ENCODE results near the gene RAP1GAP.

The RAP1GAP gene

DNA sequence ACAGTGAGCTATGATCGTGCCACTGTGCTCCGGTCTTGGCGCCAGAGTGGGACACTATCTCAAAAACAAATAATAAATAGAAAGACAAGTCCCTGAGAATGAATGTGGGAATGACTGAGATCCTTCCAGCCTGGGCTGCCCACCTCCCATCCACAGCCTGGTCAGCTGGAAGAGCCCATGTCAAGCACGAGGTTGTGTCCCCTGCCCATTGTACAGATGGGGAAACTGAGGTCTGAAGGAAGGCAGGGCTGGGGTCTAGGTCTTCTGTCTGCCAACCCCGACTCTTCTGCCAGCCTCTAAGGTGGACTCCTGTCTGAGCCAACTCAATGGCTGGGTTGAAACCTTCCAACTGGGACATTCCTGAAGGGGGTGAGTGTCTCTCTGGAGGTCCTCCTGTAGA, 79.5 kb downstream of the RAP1GAP start:
- no peak for DNase-seq

DNA sequence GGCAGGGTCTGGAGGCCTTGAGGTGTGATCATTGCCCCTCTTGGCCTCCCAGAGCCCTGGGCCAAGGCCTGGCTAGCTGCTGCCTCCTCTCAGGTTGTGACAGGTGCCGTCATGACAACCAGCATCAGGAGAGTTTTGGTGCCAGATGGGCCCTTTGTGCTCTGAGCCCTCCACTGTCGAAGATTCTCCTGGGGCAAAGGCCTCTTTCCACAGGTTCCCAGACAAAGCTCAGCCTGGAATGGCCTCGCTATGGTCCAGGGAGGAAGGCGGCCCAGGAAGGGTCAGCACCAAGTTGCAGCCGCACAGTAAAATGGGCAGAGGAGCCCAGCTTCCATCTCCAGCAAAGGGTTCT, 81.6 kb downstream of the RAP1GAP start:
- no peak for DNase-seq

DNA sequence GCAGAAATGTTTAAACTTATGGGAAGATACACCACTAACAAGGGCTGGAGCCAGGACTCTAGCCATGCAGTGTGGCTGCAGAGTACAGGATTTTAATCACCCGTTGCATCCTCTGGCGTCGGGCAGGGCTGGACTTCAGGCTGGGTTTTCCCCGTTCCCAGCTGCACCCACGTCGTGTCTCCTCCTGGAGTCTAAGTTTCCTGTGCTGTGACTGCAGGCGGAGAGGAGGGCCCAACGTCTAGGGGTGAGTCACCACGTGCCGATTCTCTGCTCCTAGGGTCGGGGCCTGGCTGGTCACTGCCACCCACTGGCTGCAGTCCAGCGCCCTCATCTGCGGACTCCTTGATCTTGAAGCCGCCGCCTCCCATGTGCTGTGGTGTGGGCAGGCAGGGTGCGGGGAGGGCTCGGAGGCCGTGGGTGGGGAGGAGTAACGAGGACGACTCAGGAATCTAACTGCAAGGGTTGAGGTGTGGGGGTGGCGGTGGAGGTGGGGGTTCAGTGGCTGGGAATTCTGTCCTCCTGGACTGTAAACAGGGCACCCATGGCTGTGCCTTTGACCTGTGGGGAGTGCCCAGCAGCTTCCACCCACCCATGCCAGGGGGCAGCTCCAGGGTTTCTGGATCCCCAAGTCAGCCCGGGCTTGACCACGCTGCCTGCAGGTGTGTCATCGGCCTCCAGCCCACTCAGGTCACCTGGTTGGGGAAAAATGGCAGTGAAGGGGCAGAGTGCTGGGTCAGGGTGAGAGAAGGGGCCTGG, 82.1 kb downstream of the RAP1GAP start:
- DNase-seq, result no peak

DNA sequence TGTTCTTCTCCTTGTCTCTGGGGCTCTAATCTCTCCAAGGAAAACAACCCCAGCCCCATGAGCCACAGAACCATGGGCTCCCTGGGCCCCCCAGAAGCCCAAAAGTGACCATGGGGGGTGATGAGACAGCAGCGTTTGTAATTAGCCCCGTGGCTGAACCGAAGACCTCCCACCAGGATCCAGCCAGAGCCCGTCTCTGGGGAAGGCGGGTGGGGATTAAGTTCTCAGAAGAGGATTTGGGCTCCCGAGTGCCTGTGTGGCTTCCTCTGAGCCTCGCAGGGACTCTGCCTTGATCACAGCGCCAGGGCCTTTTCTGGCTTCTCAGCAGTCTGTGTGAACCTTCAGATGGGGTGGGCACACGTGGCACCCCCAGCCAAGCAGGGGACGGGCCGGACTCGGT, 82.9 kb downstream of the RAP1GAP start:
- DNase-seq, result no peak

DNA sequence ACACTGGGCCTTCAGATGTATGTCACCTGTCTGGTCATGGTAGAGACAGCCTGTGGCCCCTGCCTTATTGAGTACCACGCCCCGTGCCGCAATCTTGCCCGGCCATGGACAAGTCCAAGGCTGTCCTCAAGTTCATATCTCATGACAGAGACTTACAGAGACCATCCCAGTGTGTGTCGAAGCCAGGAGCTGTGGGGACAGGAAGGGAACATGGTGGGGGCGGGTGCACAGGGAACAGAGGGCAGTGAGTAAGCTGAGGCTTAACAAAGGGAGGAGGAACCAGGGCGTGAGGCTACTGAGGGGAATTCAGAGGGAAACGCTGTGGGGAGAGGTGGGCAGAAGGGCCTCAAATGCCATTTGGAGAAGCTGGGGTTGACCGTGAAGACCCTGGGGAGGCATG, 84.1 kb downstream of the RAP1GAP start:
- no peak for DNase-seq

DNA sequence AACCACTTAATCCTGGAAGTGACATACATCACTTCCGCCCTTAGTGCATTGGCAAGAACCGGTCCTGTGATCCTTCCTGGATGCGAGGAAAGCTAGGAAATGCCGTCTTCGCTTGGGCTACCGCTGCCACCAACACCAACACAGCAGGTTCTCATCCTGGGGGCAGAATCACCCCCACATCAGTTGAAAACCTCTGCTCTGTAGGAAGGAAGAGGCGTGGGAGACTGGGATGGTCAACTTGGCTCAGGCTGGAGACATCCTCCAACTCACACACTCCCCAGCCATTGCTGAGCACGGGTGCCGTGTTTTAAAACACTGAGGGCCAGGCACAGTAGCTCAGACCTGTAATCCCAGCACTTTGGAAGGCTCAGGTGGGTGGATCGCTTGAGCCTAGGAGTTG, 85.1 kb downstream of the RAP1GAP start:
- no peak for DNase-seq

DNA sequence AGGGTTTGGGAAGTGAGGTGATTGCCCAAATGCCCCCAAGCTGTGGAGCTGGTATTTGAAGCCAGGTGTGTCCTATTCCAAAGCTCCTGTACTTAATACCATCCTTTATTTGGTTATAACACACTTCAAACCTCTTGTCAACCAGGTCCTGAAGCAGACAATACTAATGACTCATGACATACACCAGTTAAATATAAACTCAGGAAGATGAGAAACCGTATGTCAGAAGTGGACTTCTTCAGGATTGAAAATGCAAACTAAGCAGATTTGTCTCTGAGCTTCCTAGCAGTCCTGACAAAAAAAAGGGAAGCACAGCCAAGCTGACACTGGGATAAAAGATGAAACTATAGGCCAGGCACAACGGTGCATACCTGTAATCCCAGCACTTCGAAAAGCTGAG, 89.4 kb downstream of the RAP1GAP start:
- no peak for DNase-seq

DNA sequence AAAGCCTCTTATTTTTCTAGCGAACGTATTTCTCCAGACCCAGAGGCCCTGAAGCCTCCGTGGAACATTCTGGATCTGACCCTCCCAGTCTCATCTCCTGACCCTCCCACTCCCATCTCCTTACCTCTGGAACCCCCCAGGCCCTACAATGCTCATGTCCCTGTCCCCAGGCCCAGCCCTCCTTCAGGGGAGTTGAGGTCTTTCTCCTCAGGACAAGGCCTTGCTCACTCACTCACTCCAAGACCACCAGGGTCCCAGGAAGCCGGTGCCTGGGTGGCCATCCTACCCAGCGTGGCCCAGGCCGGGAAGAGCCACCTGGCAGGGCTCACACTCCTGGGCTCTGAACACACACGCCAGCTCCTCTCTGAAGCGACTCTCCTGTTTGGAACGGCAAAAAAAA, 91.2 kb downstream of the RAP1GAP start:
- DNase-seq, result no peak

DNA sequence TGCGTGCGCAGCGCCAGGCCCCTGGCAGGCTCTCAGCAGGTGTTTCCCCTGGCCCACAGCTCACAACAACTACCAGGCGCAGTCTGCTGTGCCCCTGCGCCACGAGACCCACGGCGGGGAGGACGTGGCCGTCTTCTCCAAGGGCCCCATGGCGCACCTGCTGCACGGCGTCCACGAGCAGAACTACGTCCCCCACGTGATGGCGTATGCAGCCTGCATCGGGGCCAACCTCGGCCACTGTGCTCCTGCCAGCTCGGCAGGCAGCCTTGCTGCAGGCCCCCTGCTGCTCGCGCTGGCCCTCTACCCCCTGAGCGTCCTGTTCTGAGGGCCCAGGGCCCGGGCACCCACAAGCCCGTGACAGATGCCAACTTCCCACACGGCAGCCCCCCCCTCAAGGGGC, 91.8 kb downstream of the RAP1GAP start:
- DNase-seq, result no peak

DNA sequence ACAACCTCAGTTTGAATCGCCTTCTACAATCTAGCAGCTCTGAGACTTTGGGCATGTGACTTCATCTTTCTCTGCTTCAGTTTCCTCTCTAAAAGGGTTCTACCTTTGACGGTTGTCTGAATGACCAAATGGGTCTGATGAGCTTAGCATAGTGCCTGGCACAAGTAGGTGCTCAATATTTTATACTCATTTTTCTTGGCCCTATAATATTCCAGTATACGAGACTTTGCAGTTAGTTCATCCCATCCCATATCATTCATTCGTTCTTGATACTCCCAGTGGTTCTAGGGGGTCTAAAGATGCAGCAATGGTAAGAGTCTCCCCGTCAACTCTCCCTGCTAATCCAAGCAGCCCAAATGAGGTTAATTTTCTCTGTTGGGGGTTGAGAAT, 92.4 kb downstream of the RAP1GAP start:
- DNase-seq, result no peak

DNA sequence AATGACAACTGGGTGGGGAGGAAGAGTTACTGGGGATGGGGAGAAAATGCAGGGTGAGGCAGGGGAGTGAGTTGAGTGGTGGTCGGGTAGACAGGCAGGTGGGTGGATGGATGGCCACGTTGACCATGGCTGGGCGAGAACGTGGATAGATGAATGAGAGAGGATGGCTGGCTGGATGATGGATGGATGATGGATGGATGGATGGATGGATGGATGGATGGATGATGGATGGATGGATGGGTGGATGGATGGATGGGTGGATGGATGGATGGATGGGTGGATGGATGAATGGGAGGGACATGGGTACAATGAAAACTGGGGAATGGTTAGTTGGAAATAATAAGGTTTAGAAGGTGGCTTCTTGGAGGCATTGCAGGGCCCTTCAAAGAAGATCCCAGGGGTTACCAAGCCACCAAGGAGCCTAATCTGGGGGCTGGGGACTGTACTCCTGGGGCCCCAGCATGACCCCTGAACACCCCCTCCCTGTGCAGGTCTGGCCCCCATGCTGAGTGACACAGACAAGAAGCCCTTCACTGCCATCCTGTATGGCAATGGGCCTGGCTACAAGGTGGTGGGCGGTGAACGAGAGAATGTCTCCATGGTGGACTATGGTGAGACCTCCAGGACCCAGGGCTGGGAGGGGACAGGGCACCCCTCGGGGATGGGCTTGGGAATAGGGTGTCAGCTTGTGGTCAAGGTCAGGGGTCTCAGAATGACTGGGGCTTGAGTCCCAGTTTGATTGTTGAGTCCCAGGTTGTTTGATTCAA, 92.9 kb downstream of the RAP1GAP start:
- DNase-seq, result no peak

DNA sequence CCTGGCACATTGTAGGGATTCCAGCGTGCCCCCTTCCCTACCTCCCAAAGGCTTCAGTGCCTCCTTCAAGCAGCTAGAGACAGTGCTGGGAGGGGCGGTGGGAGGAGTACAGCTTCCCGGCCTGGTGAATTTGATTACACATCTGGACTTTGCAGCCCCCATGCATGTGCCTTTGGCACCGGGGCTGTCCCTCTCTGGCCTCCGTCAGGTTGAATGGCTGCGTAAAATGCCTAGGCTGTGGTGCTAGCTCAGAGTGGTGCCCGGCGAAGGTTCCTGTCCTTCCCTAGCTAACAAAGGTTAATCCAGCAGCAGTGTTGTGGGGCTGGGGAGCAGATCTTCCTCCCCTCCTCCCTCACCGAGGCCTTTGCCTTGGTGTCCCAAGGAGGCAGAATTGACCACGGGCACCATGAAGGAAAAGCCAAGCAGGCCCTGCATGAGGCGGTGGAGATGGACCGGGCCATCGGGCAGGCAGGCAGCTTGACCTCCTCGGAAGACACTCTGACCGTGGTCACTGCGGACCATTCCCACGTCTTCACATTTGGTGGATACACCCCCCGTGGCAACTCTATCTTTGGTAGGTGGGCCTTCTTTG, 93.7 kb downstream of the RAP1GAP start:
- DNase-seq, result no peak

DNA sequence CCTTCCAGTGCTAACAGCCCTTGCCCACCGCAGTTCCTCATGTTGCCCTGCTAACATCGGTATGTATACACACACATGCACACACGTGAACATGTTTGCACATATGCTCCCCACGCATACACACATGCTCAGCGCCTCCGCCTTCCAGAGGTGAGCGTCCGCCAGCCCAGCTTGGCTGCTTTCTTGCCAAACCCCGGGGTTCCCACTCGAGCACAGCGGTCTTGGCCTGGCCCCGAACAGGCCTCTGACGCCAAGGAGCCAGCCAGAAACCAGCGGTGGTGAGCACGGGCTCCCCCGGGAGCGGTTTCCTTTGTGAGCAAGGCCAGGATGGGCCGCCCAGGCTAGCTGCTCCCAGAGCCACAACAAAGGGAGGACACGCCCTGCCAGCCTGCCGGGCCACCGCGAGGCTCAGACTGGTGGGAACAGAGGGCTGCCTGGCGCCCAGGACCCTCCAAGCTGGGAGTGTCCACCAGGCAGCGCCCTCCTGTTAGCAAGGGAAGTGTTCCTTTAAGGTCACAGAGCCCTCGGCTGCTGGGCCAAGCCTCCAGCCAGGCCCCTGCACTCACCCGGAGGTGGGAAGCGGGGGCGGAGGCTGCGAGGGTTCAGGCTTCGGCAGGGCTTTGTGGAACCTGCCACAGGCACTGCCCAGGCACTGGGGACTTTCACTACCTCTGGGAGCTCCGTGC, 94.5 kb downstream of the RAP1GAP start:
- DNase-seq, result peak; percentile 77 to 90

DNA sequence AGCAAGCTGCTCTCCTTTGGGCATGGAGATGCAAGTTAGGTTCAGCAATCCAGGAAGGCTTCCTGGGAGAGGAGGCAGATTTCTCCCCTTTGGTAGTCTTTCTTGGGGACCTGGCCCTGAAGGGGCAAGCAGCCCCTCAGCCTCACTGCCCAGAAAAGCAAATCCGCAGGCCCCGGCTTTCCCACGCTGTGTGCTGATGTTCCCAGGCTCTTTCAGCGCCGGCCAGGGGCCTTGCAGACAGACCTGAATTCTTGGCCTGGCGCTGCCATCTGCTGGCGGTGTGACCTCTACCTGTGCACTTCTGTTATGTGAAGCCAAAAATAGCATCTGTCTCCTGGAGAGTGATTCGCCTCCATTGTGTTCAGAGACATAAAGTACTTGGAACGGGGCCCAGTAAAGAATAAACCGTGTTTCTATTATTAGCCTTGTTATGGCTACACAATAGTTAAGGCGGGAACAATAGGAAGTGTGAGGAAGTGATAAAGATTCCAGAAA, 95.1 kb downstream of the RAP1GAP start:
- DNase-seq, result peak; percentile 95 to 97

DNA sequence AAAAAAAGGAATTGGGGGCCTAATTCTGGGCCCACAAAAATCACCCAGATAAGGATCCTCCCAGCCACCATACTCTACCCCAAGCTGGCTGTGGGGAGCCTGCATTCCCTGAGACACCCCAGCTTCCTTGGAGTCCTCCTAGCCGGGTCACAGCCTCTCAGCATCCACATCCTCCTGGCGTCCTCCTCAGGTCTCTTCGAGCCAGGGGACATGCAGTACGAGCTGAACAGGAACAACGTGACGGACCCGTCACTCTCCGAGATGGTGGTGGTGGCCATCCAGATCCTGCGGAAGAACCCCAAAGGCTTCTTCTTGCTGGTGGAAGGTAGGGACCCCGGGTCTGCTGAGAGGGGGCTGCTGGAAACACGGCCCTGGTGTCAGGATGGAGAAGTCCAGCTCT, 95.7 kb downstream of the RAP1GAP start:
- DNase-seq, result no peak

DNA sequence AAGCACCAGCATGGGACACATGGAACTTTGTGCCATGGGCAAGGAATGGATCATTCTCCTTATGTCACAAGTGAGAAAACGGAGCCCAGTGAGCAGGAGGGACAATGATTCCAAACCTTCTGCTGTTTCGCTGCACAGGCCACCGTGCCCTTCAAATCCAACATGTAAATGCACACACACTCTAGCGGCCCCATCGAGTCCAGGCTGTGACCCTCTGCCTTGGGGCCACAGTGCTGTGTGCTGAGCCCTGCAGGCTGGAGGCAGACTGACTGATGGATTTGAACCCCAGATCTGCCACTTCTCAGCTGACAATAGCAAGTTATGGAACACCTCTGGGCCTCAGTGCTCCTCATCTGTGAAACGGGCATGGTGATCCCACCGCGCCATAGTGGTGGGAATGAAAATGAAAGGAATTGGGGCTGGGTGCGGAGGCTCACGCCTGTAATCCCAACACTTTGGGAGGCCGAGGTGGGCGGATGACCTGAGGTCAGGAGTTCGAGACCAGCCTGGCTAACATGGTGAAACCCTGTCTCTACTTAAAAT, 96.4 kb downstream of the RAP1GAP start:
- no peak for DNase-seq

DNA sequence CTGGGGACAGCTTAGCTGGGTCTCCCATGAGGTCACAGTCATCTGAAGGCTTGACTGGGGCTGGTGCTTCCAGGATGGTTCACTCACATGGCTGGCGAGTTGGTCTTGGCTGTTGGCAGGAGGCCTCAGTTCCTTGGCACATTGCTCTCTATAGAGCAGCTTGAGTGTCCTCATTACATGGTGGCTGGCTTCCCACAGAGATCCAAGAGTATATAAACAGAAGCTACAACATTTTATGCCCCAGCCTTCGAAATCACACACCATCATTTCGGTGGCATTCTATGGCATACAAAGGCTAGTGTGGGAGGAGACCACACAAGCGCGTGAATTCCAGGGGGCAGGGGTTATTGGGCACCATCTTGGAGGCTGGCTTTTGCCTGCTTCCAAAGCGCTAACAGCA, 96.9 kb downstream of the RAP1GAP start:
- DNase-seq, result peak in 1 of 2 experiments; percentile 17

DNA sequence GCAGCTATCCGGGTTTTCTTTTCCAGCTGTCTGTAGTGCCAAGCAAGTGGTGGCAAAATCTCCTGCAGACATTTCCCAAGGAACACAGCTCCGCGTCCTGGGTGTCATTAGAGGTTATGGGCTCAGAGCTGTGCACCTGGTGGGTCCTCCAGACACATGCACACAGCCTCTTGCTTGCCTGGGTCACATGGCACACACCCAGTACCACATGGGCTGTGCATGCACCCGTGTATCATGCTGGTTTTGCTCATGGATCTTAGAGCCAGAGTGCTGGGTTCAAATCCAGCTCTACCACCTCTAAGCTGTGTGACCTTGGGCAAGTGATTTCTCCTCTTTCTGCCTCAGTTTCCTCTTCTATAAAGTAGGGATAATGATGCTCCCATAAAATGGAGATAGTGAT, 98.3 kb downstream of the RAP1GAP start:
- no peak for DNase-seq

DNA sequence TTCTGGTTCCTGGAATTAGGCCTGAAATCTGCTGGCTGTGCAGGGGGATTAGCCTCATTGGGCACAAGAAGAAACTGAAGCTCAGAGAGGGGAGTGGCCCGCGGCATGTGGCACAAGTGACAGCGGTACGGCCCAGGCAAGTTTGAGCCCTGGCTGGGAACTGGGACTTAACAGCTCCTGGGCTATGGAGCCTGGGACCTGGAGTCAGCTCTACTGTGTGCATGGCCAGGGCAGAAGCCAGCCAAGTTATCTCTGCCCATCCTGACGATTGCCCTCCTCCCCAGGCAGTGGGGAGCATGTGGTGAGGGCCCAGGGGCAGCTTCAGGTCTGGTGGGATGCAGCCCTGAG, 98.7 kb downstream of the RAP1GAP start:
- no peak for DNase-seq

DNA sequence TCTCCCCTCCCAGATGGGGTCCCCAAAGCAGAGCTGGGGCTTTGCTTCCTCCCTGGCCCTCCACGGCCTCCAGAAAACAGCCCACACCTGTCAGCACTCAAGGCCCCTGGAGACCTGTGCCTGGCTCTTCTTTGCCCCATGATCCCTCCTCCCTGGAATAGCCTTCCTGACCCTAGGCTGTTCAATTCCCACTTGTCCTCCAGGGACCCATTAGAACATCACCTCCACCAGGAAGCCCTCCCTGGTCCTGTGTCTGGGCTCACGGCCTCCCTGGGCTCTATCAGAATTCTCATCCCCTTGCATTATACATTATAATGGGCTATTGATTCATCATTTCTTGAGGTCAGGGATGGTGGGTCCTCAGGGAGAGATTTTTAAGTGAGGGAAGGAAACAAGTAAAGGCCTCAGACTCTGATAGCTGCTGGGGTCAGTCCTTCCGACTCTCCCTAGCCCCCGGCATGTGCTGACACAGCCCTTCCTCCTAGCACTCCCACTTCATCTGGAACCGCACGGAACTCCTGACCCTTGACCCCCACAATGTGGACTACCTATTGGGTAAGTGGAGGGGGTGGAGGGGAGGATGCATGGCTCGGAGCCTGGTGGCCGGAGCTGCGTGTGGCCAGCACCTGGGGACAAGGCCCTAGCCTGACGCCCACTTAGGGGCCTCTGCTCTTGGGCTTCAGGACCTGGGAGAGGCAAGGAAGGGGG, 99.2 kb downstream of the RAP1GAP start:
- DNase-seq, result no peak

DNA sequence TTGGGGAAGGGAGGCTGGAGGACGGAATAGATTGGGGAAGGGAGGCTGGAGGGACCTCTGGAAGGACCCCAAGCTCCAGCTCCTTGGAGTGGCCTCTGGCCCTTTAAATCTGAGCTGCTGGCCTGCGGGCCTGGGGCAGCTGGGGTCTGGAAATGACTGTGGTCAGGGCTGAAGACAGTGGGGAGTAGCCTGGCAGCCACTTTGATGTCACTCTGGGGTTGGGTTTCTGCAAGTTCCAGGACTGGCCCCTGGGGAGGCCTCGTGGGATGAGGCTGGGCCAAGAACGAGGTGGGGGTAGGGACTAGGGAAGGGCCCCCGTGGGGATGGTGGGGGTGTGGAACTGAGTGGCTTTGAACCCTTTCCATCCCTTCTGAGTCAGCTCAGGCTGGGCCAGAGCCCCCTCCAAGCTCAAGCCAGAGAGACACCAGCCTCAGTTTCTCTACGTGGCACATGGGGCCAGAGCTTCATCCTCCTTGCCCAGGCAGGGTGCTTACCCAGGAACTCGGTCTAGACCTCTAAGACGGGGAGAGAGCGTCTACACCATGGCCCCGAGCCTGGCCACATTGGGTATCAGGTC, 100.3 kb downstream of the RAP1GAP start:
- DNase-seq, result no peak

DNA sequence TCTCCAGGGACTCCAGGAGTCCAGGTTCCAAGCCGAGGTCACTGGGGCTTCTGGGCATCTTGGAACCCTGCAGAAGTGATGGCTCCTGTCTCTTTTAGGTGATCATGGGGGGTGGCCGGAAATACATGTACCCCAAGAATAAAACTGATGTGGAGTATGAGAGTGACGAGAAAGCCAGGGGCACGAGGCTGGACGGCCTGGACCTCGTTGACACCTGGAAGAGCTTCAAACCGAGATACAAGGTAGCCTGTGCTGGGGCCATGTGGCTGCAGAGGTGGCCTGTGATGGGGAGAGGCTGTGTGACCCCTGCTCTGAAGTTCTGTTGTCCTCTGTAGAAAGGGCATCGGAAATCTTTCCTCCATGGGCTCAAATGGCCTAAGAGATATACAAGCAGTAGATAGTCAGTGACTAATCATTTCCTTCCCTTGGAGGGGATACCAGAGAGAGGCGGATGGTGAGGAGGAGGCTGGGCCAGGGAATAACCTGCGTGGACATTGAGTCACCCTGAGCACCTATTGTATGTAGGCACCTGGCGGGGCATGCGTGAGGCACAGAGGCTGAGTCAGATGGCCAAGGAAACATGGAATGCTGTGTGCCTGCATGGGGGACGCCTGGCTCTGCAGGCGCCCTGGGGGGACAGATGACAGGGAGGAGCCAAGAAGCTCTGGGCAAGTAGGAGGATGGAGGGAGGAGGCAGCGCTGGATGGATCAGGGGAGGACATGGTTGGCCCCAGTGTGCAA, 101.0 kb downstream of the RAP1GAP start:
- DNase-seq, result no peak

Measured in NCI-H2081 (cell line).